ENCODE data around the gene TSHZ2. TPM values are rescaled to one million over a fixed set of nuclear protein-coding genes. Genes with fewer than 3 reads are reported as not detected.
"Not testable (repeated sequence)": the region's sequence is repeated elsewhere in the genome, so short reads cannot be mapped to it uniquely, and the experiment has no call there.

TSHZ2 gene
- polyA plus RNA-seq, 10 donors = 7.9 to 20.4 (median 14.0) TPM

GRCh38 chr20:53405139-53405538 lies 433.0 kb downstream of the TSHZ2 start:
- DNase-seq = no peak

GRCh38 chr20:53406580-53406979 lies 434.4 kb downstream of the TSHZ2 start:
- DNase-seq = no peak

DNA sequence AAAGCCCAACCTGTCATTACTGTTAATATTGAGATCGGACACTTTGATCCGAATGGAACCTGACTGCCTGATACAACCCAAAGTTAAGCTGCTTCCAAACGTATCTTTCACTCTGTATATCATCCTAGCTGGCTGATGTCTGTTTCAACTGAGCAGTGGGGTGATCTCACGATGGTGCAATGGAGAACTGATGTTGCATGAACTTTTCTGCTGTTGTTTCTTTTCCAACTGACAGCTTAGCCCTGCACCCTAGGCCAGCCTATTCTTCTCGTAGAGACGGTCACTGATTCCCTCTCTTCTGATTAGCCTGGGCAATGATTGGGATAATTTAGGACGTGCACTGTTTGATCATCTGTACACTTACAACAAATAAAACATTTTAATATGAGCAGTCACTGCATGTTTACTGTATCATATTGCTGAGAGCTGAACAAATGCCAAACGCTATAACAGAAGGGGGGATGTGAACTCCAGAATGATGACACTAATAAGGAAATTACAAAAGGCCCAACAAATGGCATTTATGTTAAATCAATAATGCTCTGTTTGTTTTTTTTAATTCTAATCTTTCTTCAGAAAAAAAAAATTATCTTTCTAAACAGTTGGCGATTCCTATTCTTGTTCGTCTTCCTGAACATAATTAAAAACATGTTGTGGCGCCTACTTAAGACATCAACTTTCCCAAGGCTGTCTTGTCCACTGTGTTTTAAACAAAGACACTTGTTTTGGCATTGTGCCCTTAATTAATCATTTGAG lies 436.7 kb downstream of the TSHZ2 start:
- DNase-seq = peak; percentile 38 to 77 (median 51)

DNA sequence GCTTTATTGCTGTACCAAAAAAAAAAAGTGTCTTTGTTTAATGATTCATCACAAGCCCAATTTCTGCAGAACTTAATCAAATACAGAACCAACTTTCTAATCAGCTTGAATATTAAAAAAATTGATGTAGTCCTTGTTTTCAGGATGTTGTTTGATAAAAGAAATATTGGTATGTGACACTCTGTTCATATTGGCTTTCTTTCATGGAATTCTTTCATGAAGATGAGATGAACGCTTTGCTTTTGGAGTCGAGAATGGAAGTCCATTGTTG lies 437.2 kb downstream of the TSHZ2 start:
- DNase-seq = peak in 1 of 3 donors; percentile 52

DNA sequence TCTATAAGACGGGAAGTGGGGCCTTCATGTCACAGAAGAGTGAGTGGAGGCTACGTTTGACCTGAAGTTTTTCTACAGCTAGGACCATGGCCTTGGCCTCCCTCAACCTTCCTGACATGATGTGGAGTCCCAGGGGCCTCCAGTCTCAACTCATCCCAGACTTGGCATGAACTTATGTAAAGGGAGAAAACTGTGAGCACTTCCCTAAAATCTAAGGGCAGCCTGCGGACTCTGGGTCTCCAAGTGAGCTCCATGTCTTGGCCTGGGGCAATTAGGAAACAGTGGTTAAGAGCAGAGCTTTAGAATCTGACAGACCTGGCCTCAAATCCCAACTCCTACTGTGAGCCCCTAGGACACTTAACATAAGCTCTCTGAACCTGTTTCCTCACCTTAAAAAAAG lies 439.0 kb downstream of the TSHZ2 start:
- DNase-seq = no peak

DNA sequence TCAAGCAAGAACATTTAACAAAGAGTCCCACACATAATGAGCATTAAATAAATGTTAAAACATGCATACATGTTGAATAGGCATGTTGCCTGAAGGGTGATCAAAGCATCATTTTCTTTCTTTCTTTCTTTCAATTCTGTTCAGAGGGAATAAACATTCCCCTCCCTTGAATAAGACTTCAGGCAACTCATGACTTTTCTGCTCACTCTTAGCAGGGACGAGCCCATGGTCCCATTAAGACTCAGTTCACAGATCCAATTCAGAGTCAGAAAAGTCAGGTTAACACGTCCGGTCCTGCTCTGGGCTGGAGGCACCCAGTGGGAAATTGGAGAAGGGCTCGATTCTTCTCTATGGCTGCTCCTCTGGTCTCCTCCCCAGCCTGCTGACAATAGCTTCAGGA lies 439.7 kb downstream of the TSHZ2 start:
- DNase-seq = peak in 1 of 3 donors; percentile 27

- DNase-seq = peak in 1 of 3 donors; percentile 10
These were observed 440.5 kb downstream of the TSHZ2 start for GRCh38 chr20:53412577-53413185.

DNA sequence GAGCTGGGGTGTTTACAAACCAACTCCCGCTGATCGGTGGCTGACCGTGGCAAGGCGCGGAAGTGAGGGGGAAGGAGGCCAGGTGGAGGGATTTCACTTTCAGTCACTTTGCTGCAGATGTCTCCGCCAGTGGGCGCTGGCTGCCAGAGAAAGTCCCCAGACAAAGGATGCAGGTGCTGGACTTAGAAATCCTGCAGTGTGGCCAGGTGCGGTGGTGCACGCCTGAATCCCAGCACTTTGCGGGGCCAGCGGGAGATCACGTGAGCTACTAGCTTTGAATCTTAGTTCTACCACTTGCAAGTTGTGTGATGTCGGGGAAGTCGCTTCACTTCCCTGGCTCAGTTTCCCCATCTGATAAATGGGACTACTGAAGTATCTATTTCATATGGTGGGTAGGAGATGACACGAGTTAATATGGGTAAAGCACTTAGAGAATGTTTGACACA lies 441.1 kb downstream of the TSHZ2 start:
- peak in 2 of 3 donors; percentile 47 to 78 for DNase-seq

- DNase-seq = not testable (repeated sequence)
These were observed 441.7 kb downstream of the TSHZ2 start for GRCh38 chr20:53413845-53414244.

DNA sequence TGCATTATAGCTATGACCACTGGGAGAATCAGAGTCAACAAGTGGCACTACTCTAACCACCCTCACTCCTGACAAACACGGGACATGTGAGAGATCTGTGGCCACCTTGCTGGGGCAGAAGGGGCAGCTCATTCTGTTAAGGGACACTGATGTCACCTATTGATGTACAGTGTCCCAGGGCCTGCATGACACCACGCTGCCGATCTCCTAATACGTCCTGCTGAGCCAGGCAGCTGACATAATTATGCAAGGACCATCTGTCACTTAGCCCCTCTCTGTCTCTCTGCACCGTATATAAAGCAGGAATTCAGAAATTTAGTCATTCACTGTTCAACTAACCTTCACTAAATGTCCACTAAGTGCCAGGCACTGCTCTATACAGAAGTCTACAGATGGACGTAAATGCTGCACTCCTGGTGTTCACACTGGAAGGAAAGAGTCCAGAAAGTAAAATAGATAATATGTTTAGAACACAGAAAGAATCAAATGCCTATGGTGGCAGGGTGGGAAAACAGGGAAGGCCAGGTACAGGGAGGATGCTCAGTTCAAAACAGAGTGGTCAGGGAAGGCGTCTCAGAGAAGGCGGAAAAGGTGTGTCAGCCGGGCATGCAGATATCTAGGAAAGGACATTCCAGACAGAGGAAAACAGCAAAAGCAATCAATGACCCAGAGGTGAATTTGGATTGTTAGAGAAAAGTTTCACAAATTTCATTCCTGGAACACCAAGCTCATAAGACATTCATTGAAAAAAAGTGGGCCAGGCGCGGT lies 447.7 kb downstream of the TSHZ2 start:
- DNase-seq = no peak

- no peak for DNase-seq
These were observed 449.2 kb downstream of the TSHZ2 start for GRCh38 chr20:53421343-53421742.

DNA sequence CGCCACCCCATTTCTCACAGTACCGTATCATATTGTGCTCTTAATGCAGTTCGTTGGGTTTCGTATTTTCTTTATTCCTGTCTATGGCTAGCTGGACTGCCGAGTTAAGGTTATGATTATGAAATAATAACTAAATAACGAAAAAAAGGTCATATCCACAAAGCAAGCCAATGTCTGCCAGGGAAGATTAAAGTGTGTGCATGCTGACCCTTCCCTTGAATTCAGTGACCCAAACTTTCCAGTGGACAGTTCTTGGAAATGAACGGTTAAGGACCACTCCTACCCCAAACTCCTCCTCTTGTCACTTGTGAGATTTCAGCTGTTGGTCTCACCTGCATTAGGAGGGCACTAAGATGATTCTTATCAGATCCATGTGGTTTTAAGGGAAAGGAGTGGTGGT lies 449.9 kb downstream of the TSHZ2 start:
- no peak for DNase-seq

GRCh38 chr20:53423587-53424146 lies 451.5 kb downstream of the TSHZ2 start:
- DNase-seq = no peak

DNA sequence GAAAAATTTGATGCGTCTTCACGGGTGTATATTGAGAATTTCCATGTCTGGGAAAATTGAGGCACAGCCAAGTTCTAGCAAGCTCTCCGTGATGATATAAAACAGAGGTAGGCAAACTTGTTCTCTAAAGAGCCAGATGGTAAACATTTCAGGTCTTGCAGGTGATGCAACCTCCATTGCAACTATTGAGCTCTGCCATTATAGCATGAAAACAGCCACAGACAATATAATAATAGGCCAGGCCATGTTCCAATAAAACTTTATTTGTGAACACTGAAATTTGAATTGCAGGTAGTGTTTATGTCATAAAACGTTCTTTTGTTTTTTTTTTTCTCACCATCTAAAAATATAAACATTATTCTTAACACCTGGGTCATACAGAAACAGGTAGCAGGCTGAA lies 453.3 kb downstream of the TSHZ2 start:
- DNase-seq = no peak

GRCh38 chr20:53425941-53426340 lies 453.8 kb downstream of the TSHZ2 start:
- no peak for DNase-seq

- DNase-seq = no peak
These were observed 454.7 kb downstream of the TSHZ2 start for GRCh38 chr20:53426766-53427312.

DNA sequence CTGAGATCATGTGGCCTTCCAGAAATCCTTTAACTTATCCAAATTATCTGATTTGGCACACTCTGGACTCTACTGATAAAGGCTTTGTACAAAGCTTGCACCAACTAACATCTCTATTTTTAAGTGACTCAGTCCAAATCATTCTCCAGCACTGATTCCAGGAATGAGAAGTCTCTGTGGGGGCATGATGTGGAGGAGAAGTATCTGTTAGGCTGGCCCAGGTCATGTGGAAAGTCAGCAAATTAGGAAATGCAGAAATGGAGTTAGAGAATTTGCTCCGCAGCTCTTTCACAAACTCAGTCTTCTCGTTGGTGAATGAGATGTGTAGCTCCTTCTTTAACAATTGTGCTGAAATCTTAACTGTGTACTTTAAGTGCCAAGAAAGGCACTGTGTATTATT lies 455.8 kb downstream of the TSHZ2 start:
- no peak for DNase-seq

DNA sequence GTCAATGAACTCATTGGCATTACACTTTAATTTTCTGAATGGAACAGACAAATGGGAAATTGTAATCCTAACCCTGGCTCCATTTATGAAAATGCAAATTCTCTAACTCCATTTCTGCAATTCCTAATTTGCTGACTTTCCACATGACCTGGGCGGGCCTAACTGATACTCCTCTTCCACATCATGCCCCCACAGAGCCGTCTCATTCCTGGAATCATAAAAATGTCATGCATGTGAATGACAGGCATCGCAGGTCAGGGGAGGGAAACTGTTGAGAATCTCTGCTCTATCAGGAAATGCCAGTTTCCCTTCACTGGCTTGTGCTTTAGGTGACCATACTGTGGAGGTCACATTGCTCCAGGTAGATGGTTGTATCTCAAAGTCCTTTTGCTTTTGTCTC lies 456.4 kb downstream of the TSHZ2 start:
- DNase-seq = no peak

DNA sequence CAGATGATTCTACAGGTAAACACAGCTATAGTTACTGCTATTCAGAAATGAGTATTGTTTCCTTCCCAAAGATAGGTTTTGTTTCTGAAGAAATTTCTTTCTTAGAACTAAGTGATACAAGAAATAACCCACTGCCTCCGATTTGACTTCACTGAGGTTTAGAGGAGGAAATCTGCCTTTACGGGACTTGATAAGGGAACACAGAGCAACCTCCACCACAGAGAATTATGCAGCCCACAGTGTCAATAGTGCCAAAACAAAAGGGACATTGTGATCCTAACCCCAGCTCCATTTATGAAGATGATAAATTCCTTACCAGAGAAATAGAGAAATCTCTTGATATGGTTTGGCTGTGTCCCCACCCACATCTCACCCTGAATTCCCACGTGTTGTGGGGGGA lies 456.8 kb downstream of the TSHZ2 start:
- DNase-seq = no peak

DNA sequence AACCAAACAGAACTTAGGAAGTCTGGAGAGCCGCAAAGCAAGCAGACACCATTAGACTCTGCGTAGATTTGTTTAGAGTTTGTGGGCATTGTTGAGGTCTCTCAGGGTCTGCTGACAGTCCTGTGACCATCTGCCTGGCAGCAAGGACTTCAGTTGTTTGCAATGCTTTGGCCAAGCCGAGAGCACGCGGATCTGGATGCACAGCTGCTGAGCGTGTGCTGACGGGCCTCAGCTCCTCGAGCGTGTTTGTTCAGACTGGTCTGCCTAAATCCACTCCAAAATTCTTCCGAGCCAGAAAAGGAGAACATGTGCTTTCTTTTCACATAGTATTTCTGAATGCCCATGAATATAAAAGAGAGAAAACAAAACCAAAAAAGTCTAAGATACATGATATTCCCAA lies 462.5 kb downstream of the TSHZ2 start:
- peak; percentile 26 to 75 (median 30) for DNase-seq

- DNase-seq = not testable (repeated sequence)
These were observed 464.8 kb downstream of the TSHZ2 start for GRCh38 chr20:53436927-53437326.

DNA sequence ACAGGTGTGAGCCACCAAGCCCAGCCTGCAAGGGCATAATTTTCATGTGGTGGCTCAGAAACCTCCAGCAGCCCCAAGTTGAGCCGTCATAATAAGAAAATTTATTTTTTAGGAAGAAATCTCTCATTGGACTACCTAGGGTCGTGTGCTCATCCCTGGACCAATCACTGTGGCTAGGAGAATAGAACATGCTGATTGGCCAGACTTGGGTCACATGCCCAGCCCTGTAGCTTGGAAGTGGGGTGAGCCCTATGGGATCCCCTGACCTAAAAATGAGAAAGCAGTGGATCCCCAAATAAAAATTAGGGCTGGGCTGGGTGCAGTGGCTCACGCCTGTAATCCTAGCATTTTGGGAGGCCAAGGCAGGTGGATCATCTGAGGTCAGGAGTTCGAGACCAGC lies 466.2 kb downstream of the TSHZ2 start:
- DNase-seq = no peak

Data from muscle of back (tissue), 11 donors.